ENCODE data around the gene DLGAP3.

GRCh38 chr1:34884536-34884935, 44.9 kb downstream of the DLGAP3 start:
- TF ChIP-seq CTCF (IDR thresholded peaks at IDR 0.05 in 4 of 5, conservative IDR thresholded peaks at IDR 0.05 in 1 of 5) (no peak), POLR2A (IDR thresholded peaks at IDR 0.05) (no peak)
